ENCODE measurements around the gene PTPMT1.

The PTPMT1 gene

GRCh38 chr11:47620836-47621378 is 55.5 kb downstream of the PTPMT1 start:
- TF ChIP-seq SUZ12 (IDR thresholded peaks at IDR 0.05; ENCODE audit: extremely low read depth, insufficient read depth, insufficient read length) (no peak), YY1 (IDR thresholded peaks at IDR 0.05; ENCODE audit: insufficient read depth, insufficient read length) (no peak), ZNF274 (IDR thresholded peaks at IDR 0.05; ENCODE audit: low read depth, low read length) (no peak)
- DNase-seq (ENCODE audit: low read depth, low spot score) = no peak
- H3K4me1 ChIP-seq (ENCODE audit: insufficient read depth, insufficient read length) = no peaks in the 10 kb centered on the region
- H3K9me3 ChIP-seq (ENCODE audit: insufficient read depth, low read length) = no peaks in the 10 kb centered on the region
- H3K4me3 ChIP-seq (ENCODE audit: insufficient read length, low read depth) = no peak overlapping the region
- H3K9ac ChIP-seq (ENCODE audit: insufficient read length, low read depth) = no peak overlapping the region
- H3K27me3 ChIP-seq (ENCODE audit: insufficient read depth, insufficient read length) = no peaks in the 10 kb centered on the region
- peaks cover 92% of the 10 kb centered on the region for H3K36me3 ChIP-seq (ENCODE audit: insufficient read depth, insufficient read length, low read length)
